Kidney epithelial cell (primary cell): ENCODE results near the gene DGKD. TPM values are rescaled to one million over a fixed set of nuclear protein-coding genes. Genes with fewer than 3 reads are reported as not detected.

Experiments
- DNase-seq: peaks from one replicate; pipeline ENCODE4 v3.0.0-alpha.2; 2010; ENCODE audit warnings: low read depth
- H3K27me3 ChIP-seq: 2 replicates; pipeline ENCODE4 v1.6.0; 2011; ENCODE audit warnings: low read length; ENCODE audit not compliant: control insufficient read depth, insufficient read depth
- H3K36me3 ChIP-seq: 2 replicates; pipeline ENCODE4 v1.5.1; 2011; ENCODE audit warnings: low read length; ENCODE audit not compliant: control insufficient read depth, insufficient read depth
- H3K4me3 ChIP-seq: 2 replicates; pipeline ENCODE4 v1.5.1; 2011; ENCODE audit warnings: low read depth, mild to moderate bottlenecking, control low read depth, low read length
- total RNA-seq: library from RNA; depleted of rRNA; stranded (reverse); fragments of >200 nt; gene quantifications from 2 replicates; pipeline ENCODE4 v1.2.3, GENCODE V29; 2015
- TF ChIP-seq, protein P1 (sequence below): IDR thresholded peaks from 2 replicates; pipeline ENCODE4 v1.5.1; 2011; ENCODE audit warnings: mild to moderate bottlenecking, moderate library complexity, low read length, control low read depth, inconsistent platforms; ENCODE audit not compliant: insufficient read depth, poor library complexity, severe bottlenecking

Gene DGKD
- total RNA-seq, 1 donor from 2014 or later, result 16.0 TPM

GRCh38 chr2:233338812-233339368 lies 15.4 kb upstream of the DGKD start:
- DNase-seq, result no peak
- Histone ChIP-seq H3K36me3 (no peaks in the 10 kb centered on the region), H3K4me3 (no peak overlapping the region), H3K27me3 (peaks cover 6% of the 10 kb centered on the region)
- TF ChIP-seq, protein P1, sequence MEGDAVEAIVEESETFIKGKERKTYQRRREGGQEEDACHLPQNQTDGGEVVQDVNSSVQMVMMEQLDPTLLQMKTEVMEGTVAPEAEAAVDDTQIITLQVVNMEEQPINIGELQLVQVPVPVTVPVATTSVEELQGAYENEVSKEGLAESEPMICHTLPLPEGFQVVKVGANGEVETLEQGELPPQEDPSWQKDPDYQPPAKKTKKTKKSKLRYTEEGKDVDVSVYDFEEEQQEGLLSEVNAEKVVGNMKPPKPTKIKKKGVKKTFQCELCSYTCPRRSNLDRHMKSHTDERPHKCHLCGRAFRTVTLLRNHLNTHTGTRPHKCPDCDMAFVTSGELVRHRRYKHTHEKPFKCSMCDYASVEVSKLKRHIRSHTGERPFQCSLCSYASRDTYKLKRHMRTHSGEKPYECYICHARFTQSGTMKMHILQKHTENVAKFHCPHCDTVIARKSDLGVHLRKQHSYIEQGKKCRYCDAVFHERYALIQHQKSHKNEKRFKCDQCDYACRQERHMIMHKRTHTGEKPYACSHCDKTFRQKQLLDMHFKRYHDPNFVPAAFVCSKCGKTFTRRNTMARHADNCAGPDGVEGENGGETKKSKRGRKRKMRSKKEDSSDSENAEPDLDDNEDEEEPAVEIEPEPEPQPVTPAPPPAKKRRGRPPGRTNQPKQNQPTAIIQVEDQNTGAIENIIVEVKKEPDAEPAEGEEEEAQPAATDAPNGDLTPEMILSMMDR, result no peak

- no peak for DNase-seq
- TF ChIP-seq, protein P1, result no peak
- Histone ChIP-seq H3K27me3 (peaks cover 6% of the 10 kb centered on the region), H3K36me3 (no peaks in the 10 kb centered on the region), H3K4me3 (no peak overlapping the region)
These were observed 14.9 kb upstream of the DGKD start for GRCh38 chr2:233339427-233339826.

- no peak overlapping the region for H3K4me3 ChIP-seq
- TF ChIP-seq, protein P1, result no peak
- DNase-seq, result no peak
These were observed 13.0 kb upstream of the DGKD start for GRCh38 chr2:233341296-233341695.

GRCh38 chr2:233342301-233342700 lies 12.0 kb upstream of the DGKD start:
- no peaks in the 10 kb centered on the region for H3K36me3 ChIP-seq
- DNase-seq, result no peak
- TF ChIP-seq, protein P1, result no peak

More at GRCh38 chr2:233341296-233341695, 13.0 kb upstream of the DGKD start:
- H3K27me3 ChIP-seq, result no peaks in the 10 kb centered on the region
- H3K36me3 ChIP-seq, result no peaks in the 10 kb centered on the region

GRCh38 chr2:233343171-233343705 lies 11.1 kb upstream of the DGKD start:
- Histone ChIP-seq H3K27me3 (no peaks in the 10 kb centered on the region), H3K36me3 (no peaks in the 10 kb centered on the region), H3K4me3 (no peak overlapping the region)
- DNase-seq, result no peak
- TF ChIP-seq, protein P1, result no peak

More at GRCh38 chr2:233342301-233342700, 12.0 kb upstream of the DGKD start:
- Histone ChIP-seq H3K27me3 (no peaks in the 10 kb centered on the region), H3K4me3 (no peak overlapping the region)

- DNase-seq, result no peak
- Histone ChIP-seq H3K36me3 (no peaks in the 10 kb centered on the region), H3K27me3 (no peaks in the 10 kb centered on the region), H3K4me3 (no peak overlapping the region)
- TF ChIP-seq, protein P1, result no peak
These were observed 7.9 kb upstream of the DGKD start for GRCh38 chr2:233346376-233346775.
